DLD1 (cell line): Measurements from ENCODE around the gene C19orf73.
"Not testable (repeated sequence)": the region's sequence is repeated elsewhere in the genome, so short reads cannot be mapped to it uniquely, and the experiment has no call there.

Experiments
- in situ Hi-C: cut with HindIII; loops from 2 replicates; pipeline ENCODE4 v1.10.0; 2017; ENCODE audit warnings: low sequenced_read_pairs

Gene C19orf73

GRCh38 chr19:49123285-49123684 is 4.3 kb upstream of the C19orf73 start:
- in situ Hi-C loops, result not testable (repeated sequence)

DNA sequence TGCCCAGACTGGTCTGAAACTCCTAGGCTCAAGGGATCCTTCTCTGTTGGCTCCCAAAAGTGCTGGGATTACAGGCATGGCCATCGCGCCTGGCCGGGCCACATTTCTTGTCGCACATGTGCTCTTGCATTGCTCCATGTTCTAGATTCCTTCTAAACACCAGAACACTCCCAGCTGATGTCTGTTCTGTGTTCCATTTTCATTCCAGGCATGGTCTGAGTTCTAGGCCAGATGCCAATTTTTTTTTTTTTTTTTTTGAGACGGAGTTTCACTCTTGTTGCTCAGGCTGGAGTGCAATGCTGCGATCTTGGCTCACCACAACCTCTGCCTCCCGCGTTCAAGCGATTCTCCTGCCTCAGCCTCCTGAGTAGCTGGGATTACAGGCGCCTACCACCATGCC is 2.9 kb upstream of the C19orf73 start:
- in situ Hi-C loops, result not testable (repeated sequence)

DNA sequence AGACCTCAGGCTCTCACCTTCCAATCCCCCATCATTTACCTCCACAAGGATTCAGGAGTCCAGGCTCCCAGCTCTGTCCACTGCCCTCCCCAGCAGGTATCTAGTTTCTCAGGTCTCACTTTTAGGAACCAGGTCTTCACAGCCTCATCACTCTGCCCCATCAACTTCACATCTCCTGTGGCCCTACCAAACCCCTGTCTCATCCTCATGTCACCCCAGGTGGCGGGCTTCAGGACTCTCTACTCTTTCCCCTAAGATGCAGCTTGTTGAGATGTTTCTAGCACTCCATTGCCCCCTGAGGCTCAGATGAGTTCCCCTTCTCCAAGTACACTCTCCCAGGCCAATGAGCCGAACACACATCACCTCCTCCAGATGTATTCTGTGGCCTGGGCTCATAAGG is 1.9 kb upstream of the C19orf73 start:
- in situ Hi-C loops, result no loop called here

GRCh38 chr19:49120325-49120683 is 1.4 kb upstream of the C19orf73 start:
- in situ Hi-C loops, result no loop called here

GRCh38 chr19:49119411-49120324 is 725 bp upstream of the C19orf73 start, which contains the start of gene PPFIA3:
TSS of gene PPFIA3 (plus strand) at chr19:49119544. CDS start at chr19:49127874, 8,330 bp downstream.
- in situ Hi-C loops, result no loop called here

- in situ Hi-C loops, result no loop called here
Measured at GRCh38 chr19:49117677-49118564, 1.0 kb downstream of the C19orf73 start.

DNA sequence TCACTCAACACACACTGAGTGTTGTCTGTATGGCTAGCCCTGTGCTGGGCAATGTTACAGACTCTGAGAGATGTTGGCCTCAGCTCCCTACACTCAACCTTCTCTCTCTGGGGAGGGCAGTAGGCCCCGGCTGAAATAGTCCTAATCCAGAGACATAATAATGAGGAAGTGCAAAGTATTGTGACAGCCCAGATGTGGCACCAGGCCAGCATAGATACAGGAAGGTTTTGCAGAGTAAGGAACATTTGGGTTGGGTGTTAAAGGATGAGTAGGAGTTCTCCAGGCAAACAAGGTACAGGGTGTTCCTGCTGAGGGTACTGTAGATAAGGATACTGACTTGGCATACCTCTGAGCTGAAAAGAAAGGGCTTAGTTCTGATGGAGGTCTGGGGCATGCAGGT is 2.4 kb downstream of the C19orf73 start:
- in situ Hi-C loops, result no loop called here

- in situ Hi-C loops, result no loop called here
Measured at GRCh38 chr19:49114630-49115363, 4.1 kb downstream of the C19orf73 start.

- in situ Hi-C loops, result no loop called here
Measured at GRCh38 chr19:49113762-49114629, 4.9 kb downstream of the C19orf73 start, which contains the start of gene LIN7B. TSS of gene LIN7B (plus strand) at chr19:49114370. CDS start at chr19:49114405, 35 bp downstream.

DNA sequence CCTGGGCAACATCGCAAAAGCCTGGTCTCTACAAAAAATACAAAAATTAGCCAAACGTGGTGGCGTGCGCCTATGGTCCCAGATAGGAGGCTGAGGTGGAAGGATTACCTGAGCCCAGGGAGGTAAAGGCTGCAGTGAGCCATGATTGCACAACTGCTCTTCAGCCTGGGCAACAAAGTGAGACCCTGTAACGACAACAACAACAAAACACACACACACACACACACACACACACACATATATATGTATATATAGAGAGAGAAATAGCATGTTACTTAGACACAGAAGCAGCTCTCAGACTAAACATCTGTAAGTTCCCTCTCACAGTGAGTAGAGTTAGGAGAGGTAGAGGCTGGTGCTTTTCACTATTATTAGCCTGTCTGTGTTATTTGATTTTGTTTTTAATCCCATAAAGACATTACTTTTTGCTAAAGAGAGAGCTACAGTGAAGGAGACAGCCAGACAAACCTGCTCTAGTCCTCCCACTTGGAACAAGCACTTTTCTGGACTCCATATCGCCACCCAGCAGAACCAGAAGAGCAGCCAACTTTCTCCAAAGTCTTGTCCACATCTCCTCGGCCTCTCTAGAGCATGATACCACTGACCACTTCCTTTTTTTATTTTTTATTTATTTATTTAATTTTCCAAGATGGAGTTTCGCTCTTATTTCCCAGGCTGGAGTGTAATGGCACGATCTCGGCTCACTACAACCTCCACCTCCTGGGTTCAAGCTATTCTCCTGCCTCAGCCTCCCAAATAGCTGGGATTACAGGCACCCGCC is 7.5 kb downstream of the C19orf73 start:
- in situ Hi-C loops, result no loop called here

DNA sequence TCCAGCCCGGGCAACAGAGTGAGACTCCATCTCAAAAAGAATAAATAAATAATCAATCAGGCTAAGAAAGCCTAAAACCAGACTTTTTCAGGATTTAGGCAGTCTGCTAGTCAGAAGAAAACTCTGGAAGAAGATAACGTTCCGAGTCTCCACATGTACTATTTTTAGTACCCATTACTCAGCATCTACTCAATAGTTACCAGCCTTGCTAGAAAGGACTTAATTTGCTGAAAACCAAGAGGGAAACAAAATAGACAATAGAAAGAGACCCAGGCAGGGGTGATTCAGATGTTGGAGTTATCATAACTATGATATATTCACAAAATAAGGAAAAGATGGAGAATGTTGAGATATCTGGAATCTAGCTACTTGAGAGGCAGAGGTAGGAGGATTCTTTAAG is 8.4 kb downstream of the C19orf73 start:
- in situ Hi-C loops, result no loop called here

GRCh38 chr19:49109569-49110233 is 9.2 kb downstream of the C19orf73 start:
- in situ Hi-C loops, result no loop called here

GRCh38 chr19:49109051-49109450 is 9.9 kb downstream of the C19orf73 start:
- in situ Hi-C loops, result no loop called here

- in situ Hi-C loops, result no loop called here
Measured at GRCh38 chr19:49107625-49108459, 11.1 kb downstream of the C19orf73 start.

- in situ Hi-C loops, result no loop called here
Measured at GRCh38 chr19:49106648-49107135, 12.3 kb downstream of the C19orf73 start.

- in situ Hi-C loops, result no loop called here
Measured at GRCh38 chr19:49104229-49104864, 14.6 kb downstream of the C19orf73 start.
